BLaER1 (cell line): ENCODE results near the gene NAV2.

Source experiments
- H3K27ac ChIP-seq: shearing (Covaris generic); formaldehyde crosslinking; 2 replicates; pipeline ENCODE4 v1.8.1; 2022
- H3K27me3 ChIP-seq: shearing (Covaris generic); formaldehyde crosslinking; 2 replicates; pipeline ENCODE4 v1.8.1; 2022
- H3K36me3 ChIP-seq: shearing (Covaris generic); formaldehyde crosslinking; 2 replicates; pipeline ENCODE4 v1.8.1; 2022
- H3K4me1 ChIP-seq: shearing (Covaris generic); formaldehyde crosslinking; 2 replicates; pipeline ENCODE4 v1.8.1; 2022
- H3K4me2 ChIP-seq: shearing (Covaris generic); formaldehyde crosslinking; 2 replicates; pipeline ENCODE4 v1.8.1; 2022
- H3K4me3 ChIP-seq: shearing (Covaris generic); formaldehyde crosslinking; 2 replicates; pipeline ENCODE4 v1.8.1; 2022
- H3K9ac ChIP-seq: shearing (Covaris generic); formaldehyde crosslinking; 2 replicates; pipeline ENCODE4 v1.8.1; 2022
- H3K9me3 ChIP-seq: shearing (Covaris generic); formaldehyde crosslinking; 2 replicates; pipeline ENCODE4 v1.8.1; 2022
- H4K20me1 ChIP-seq: shearing (Covaris generic); formaldehyde crosslinking; 2 replicates; pipeline ENCODE4 v1.8.1; 2022
- Cebpa-rat ChIP-seq: shearing (Covaris generic); IDR thresholded peaks from 2 replicates; pipeline ENCODE4 v1.8.1; 2022

The NAV2 gene

GRCh38 chr11:19785265-19785664, 72.6 kb downstream of the NAV2 start:
- Histone ChIP-seq H3K27me3 (no peaks in the 10 kb centered on the region; the same call in 1 of the 2 replicates), H3K4me2 (no peak overlapping the region), H3K4me3 (no peak overlapping the region), H3K4me1 (no peaks in the 10 kb centered on the region), H3K9ac (no peak overlapping the region), H3K9me3 (no peaks in the 10 kb centered on the region), H3K27ac (no peak overlapping the region), H3K36me3 (no peaks in the 10 kb centered on the region), H4K20me1 (no peaks in the 10 kb centered on the region)
- TF ChIP-seq Cebpa-rat = no peak

GRCh38 chr11:19786644-19787043, 74.0 kb downstream of the NAV2 start:
- no peak overlapping the region for H3K4me2 ChIP-seq
- no peak for TF ChIP-seq Cebpa-rat
- no peaks in the 10 kb centered on the region for H4K20me1 ChIP-seq
- no peak overlapping the region for H3K4me3 ChIP-seq
- no peaks in the 10 kb centered on the region for H3K9me3 ChIP-seq
- no peaks in the 10 kb centered on the region for H3K27me3 ChIP-seq
- H3K9ac ChIP-seq = no peak overlapping the region
- H3K27ac ChIP-seq = no peak overlapping the region
- peaks cover 8% of the 10 kb centered on the region for H3K4me1 ChIP-seq
- H3K36me3 ChIP-seq = no peaks in the 10 kb centered on the region

- H3K9me3 ChIP-seq = no peaks in the 10 kb centered on the region
- no peak overlapping the region for H3K9ac ChIP-seq
- H3K4me2 ChIP-seq = no peak overlapping the region
- peaks cover 26% of the 10 kb centered on the region for H3K4me1 ChIP-seq
- H3K4me3 ChIP-seq = no peak overlapping the region
- no peak for TF ChIP-seq Cebpa-rat
- H3K27me3 ChIP-seq = no peaks in the 10 kb centered on the region
- H3K36me3 ChIP-seq = no peaks in the 10 kb centered on the region
- H3K27ac ChIP-seq = no peak overlapping the region
- H4K20me1 ChIP-seq = no peaks in the 10 kb centered on the region
Measured at GRCh38 chr11:19788435-19788834, 75.8 kb downstream of the NAV2 start.

GRCh38 chr11:19789245-19789644, 76.6 kb downstream of the NAV2 start:
- Histone ChIP-seq H3K9me3 (no peaks in the 10 kb centered on the region), H3K4me2 (no peak overlapping the region), H3K9ac (no peak overlapping the region), H4K20me1 (no peaks in the 10 kb centered on the region), H3K27me3 (no peaks in the 10 kb centered on the region), H3K4me1 (peaks cover 28% of the 10 kb centered on the region), H3K4me3 (no peak overlapping the region), H3K27ac (no peak overlapping the region), H3K36me3 (no peaks in the 10 kb centered on the region)
- no peak for TF ChIP-seq Cebpa-rat

GRCh38 chr11:19789835-19790710, 77.4 kb downstream of the NAV2 start:
- H3K4me1 ChIP-seq = peaks cover 28% of the 10 kb centered on the region
- H3K9me3 ChIP-seq = no peaks in the 10 kb centered on the region
- TF ChIP-seq Cebpa-rat = no peak
- H3K27ac ChIP-seq = no peak overlapping the region
- H3K27me3 ChIP-seq = no peaks in the 10 kb centered on the region
- no peaks in the 10 kb centered on the region for H4K20me1 ChIP-seq
- no peak overlapping the region for H3K4me3 ChIP-seq
- H3K36me3 ChIP-seq = no peaks in the 10 kb centered on the region
- no peak overlapping the region for H3K9ac ChIP-seq
- H3K4me2 ChIP-seq = no peak overlapping the region

- no peaks in the 10 kb centered on the region for H3K9me3 ChIP-seq
- H3K4me1 ChIP-seq = peaks cover 28% of the 10 kb centered on the region
- no peak overlapping the region for H3K27ac ChIP-seq
- no peaks in the 10 kb centered on the region for H4K20me1 ChIP-seq
- no peaks in the 10 kb centered on the region for H3K27me3 ChIP-seq
- H3K4me3 ChIP-seq = no peak overlapping the region
- no peak overlapping the region for H3K9ac ChIP-seq
- no peaks in the 10 kb centered on the region for H3K36me3 ChIP-seq
- no peak for TF ChIP-seq Cebpa-rat
- H3K4me2 ChIP-seq = peak overlapping the region; percentile 76
Measured at GRCh38 chr11:19790831-19791552, 78.4 kb downstream of the NAV2 start.

GRCh38 chr11:19792510-19792909, 79.9 kb downstream of the NAV2 start:
- peaks cover 28% of the 10 kb centered on the region for H3K4me1 ChIP-seq
- no peak overlapping the region for H3K4me3 ChIP-seq
- H3K4me2 ChIP-seq = peak overlapping the region; percentile 76
- no peak for TF ChIP-seq Cebpa-rat
- H4K20me1 ChIP-seq = no peaks in the 10 kb centered on the region
- H3K27me3 ChIP-seq = no peaks in the 10 kb centered on the region
- H3K9me3 ChIP-seq = no peaks in the 10 kb centered on the region
- no peak overlapping the region for H3K27ac ChIP-seq
- peak overlapping the region; percentile 36; the same call in 1 of the 2 replicates for H3K9ac ChIP-seq
- H3K36me3 ChIP-seq = no peaks in the 10 kb centered on the region

- Histone ChIP-seq H4K20me1 (no peaks in the 10 kb centered on the region), H3K27me3 (no peaks in the 10 kb centered on the region), H3K36me3 (no peaks in the 10 kb centered on the region), H3K4me3 (no peak overlapping the region), H3K4me2 (peak overlapping the region; percentile 76), H3K4me1 (peaks cover 28% of the 10 kb centered on the region), H3K9ac (no peak overlapping the region), H3K27ac (no peak overlapping the region), H3K9me3 (no peaks in the 10 kb centered on the region)
- TF ChIP-seq Cebpa-rat = no peak
Measured at GRCh38 chr11:19793326-19793725, 80.7 kb downstream of the NAV2 start.

- Histone ChIP-seq H3K9me3 (no peaks in the 10 kb centered on the region), H3K9ac (no peak overlapping the region), H3K4me1 (peaks cover 28% of the 10 kb centered on the region), H3K27me3 (no peaks in the 10 kb centered on the region), H4K20me1 (no peaks in the 10 kb centered on the region), H3K27ac (no peak overlapping the region), H3K4me2 (no peak overlapping the region), H3K4me3 (no peak overlapping the region), H3K36me3 (no peaks in the 10 kb centered on the region)
- no peak for TF ChIP-seq Cebpa-rat
Measured at GRCh38 chr11:19794161-19794560, 81.5 kb downstream of the NAV2 start.

GRCh38 chr11:19795082-19795481, 82.4 kb downstream of the NAV2 start:
- no peak overlapping the region for H3K4me2 ChIP-seq
- H3K27ac ChIP-seq = no peak overlapping the region
- no peak overlapping the region for H3K4me3 ChIP-seq
- no peaks in the 10 kb centered on the region for H4K20me1 ChIP-seq
- H3K27me3 ChIP-seq = no peaks in the 10 kb centered on the region
- no peak overlapping the region for H3K9ac ChIP-seq
- TF ChIP-seq Cebpa-rat = no peak
- no peaks in the 10 kb centered on the region for H3K36me3 ChIP-seq
- H3K4me1 ChIP-seq = peaks cover 28% of the 10 kb centered on the region
- H3K9me3 ChIP-seq = no peaks in the 10 kb centered on the region
